ENCODE results near the gene ADGRV1.
"Not testable (repeated sequence)": the region's sequence is repeated elsewhere in the genome, so short reads cannot be mapped to it uniquely, and the experiment has no call there.

The ADGRV1 gene

DNA sequence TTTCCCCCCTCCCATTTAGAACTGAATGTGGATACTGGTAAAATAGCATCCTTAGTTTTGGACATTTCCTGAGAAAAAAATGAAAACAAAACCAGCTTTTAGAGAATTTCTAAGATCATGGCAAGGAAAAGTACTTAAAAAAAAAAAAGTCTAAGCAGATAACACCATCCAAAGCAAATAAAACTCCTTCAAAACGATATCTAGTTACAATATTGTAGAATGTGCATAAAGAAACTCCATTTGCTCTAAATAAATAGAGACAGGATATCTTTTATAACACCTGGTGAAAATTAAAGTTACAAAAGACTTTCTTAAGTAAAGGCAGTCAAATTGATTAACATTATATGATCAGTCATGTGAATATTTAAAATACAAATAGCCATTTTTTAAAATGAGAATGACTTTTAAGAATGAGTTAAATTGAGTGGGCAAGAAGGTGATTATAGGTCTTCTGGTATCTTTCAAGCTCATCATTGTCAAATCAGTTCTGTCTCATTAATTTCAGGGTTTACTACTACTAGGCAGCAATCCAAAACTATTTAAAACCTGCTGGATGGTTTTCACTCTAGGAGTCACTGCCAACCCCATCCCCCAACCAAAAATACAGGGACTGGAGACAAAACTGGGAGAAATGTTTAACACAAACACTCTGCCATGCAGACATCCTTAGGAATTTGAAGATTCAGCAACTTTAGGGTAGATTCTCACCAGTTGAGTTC is 382.6 kb downstream of the ADGRV1 start:
- no peak for DNase-seq (ENCODE audit: low spot score)

DNA sequence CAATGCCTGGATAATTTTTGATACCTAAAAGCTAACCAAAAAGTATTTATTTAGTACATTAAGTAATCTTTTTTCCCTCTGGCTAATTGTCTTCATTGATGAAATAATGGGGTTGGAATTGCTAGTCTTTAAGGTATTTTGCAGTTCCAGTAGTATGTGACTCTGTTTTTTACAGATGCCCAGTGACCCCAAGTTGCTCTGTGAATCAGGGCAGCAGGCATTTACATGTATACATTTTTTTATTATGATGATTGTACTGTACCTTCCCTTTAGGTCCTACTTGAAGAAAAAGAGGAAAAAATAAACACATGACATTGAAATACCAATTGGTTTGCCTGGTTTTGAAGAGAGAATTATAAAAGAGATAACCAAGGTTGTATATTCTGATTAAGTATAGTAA is 385.5 kb downstream of the ADGRV1 start:
- DNase-seq (ENCODE audit: low spot score), result no peak

DNA sequence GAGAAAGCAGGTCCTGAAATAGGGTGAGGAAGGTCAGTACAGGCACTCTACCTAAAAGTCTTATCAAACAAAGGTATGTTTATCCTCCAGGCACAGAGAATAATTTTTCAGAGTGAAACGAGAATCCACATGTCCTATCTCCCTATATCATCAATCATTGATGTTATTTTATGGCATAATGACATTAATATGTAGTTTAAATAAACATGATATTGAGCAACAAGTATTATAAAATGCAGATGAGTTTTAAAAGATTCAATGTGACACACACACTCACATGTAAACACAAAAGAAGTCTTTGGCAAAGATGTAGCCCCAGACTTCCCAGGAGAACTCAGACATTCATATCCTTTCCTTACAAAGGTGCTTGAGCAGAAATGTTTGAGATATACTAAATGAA is 389.1 kb downstream of the ADGRV1 start:
- no peak for DNase-seq (ENCODE audit: low spot score)

DNA sequence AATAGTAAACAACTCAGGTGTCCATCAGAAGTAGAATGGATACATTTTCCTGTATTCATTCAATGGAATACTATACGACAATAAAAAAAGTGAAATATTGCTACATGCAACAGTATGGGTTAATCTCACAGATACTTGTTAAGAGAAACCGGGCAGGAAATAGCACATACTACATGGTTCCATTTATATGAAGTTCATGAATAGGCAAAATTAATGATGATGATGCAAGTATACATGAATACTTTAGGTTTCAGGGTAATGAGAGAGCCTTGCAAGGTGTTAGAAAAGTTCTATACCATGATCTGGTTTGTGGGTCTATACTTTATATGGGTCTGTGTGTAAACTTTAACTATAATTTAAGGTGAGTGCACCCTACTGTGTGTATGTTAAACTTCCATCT is 390.4 kb downstream of the ADGRV1 start:
- no peak for DNase-seq (ENCODE audit: low spot score)

DNA sequence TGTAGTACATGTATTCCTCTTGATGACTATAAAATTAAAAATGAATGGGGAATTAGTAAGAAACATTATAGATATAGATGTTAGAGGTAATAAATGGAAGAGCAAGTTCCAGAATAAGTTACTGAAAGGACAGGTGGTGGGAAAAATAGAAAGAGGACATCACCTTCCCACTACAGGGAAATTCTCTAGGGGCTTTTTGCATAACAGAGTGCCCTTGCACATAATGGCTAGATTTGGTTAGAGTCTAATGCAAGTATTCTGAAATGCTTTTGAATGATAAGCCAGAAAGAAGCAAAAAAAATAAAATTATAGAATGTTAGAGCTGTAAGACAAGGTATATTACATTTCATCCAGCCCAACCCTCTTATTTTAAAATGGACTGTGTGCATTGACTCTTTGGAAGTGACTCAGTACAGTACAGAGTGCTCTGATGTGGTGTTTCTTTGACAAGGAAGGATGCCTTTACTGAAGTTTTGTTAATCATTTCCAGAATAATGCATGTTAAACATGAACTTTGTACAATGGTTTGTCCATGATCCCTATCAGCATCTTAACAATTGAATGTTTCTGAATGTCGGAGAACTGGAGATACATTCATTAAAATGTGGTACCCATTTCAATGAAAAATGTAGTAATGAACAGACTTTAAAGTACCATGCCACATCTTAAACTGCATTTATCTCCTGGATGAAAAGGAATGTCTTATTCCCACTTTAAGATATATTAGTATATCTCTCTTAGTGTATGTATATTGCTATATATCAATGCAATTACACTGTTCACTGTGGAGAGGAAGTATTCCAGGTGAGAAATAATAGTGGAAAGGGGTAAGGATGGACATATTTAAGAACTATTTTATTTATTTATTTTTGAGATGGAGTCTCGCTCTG is 391.1 kb downstream of the ADGRV1 start:
- DNase-seq (ENCODE audit: low spot score), result no peak

DNA sequence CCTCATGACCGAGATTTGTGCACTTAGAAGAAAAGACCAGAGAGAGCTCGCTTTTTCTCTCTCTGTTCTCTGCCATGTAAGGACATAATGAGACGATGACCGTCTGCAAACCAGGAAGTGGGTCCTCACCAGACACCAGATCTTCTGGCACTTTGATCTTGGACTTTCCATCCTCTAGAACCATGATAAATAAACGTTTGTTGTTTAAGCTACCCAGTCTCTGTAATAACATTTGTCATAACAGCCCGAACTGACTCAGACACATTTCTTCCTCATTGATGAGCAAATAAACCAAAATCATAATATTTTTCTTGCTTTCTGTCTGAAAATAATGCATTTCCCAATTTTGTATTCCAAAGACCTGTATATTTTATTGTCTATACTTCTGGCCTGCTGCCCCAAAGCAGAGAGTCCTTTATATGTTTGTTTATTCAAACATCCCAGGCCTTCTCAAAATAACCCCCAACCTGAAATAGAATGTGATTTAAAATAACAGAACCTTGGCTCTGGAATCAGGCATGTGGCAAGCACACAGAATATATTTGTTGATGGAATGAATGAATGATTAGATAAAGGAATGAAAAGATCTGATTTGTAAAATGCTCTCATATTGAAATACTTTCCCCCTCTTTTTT is 396.5 kb downstream of the ADGRV1 start:
- DNase-seq (ENCODE audit: low spot score), result no peak

DNA sequence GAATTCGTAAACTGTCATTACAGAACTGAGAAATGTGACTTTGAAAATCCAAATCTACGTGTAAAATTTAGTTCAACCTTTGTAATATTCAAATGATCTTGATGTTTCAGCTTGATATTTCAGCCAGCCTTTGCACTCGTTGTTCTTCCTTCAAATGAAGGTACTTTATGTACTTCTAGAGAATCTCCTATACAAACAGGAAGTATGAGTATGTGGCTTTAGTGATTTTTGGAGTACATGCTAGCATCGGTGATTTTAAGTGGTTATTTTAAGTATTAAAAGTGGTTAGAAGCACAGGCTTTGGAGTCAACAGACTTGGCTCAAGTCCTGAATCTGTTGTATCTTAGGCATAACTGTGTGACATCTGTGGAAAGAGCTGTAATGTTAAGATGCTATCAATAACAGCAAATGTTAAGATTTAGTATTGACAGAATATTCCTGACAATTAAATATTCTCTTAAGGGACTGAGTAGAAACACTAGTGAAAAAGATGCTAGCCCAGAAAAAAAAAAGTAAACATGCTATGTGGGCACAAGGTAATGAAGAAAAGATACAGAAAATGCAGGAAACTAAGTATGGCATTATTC is 398.0 kb downstream of the ADGRV1 start:
- DNase-seq (ENCODE audit: low spot score), result no peak

DNA sequence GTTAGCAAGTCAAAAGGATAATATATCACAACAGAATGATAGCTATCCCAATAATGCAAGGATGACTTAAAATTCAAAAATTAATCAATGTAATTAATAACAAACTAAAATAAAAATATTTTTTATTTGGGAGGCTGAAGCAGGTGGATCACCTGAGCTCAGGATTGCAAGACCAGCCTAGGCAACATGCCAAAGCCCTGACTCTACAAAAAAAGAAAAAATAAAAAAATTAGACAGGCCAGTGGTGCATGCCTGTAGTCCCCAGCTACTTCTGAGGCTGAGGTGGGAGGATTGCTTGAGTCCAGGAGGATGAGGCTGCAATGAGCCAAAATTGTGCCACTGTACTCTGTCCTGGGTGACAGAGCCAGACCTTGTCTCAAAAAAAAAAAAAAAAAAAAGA is 399.3 kb downstream of the ADGRV1 start:
- DNase-seq (ENCODE audit: low spot score), result no peak

DNA sequence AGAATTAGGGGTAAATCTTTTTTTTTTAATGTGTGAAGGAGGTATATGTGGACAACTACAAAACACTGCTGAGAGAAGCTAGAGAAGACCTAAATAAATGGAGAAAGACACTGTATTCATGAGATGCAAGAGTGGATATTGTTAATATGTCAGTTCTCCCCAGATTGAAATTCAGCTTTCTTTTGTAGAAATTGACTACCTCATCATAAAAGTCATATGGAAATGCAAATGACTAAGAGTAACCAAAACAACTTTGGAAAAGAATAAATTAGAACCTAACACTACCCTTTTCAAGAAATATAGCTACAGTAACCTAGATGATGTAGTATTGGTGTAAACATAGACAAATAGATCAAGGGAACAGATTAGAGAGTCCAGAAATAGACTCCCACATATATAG is 400.7 kb downstream of the ADGRV1 start:
- DNase-seq (ENCODE audit: low spot score), result no peak

DNA sequence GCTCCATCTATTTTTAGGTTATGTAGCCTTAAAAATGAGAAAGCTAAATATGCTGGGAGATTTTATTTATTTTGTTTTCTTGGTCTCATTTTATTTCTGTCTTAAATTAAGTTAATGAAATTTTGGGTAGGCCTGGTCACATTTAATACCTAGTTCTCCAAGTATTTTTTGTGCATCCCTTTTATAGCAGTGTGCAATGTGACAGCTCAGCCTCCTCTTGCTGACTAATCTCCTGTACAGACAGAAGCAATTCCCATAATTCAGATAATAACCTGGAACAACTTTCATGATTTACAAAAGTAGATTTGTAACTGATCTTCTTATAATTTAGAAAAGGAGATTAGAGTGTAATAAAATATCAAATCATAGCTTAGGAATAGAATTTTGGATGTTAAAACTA is 403.9 kb downstream of the ADGRV1 start:
- no peak for DNase-seq (ENCODE audit: low spot score)

DNA sequence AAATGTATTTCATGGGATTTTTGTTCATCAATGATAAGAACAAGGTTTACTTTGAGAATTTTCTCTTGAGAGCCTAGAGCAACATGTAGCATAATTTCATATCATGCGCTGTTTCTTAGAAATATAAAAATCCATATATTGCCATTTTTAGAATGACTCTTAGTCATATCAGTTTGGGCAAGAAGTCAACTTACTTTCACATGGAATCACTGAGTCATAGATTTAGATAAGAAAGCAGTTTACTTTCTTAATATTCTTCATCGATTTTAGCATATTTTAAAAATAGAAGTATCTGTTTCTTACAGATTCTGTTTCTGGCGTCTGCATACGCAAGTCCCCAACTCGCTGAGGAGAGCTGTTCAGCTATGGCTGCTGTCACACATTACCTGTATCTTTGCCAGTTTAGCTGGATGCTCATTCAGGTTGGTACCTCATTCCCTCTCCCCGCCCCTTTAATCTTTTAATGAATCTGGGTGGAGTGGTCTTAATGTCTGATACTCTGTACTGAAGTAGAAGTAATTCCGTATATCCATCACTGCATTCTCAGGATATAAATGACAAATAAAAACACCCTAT is 406.6 kb downstream of the ADGRV1 start:
- no peak for DNase-seq (ENCODE audit: low spot score)

DNA sequence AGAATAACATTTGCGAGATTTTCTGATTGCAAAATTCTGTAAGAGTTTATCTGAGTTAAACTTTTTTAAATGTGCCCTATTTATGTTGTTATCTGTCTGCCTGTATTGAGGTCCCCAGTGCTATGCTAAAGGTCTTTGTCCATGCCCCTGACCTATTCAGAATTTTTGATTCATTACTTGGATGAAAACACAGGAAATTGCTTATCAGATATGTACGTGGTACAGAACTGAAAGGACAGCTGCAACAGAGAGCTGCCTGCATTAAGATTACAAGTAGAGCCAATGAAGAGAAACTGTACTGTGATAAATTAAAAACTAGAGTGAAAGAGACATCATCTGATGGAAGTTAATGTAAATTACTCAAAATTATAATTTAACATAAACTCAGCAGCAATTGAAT is 408.8 kb downstream of the ADGRV1 start:
- DNase-seq (ENCODE audit: low spot score), result peak; percentile 32

DNA sequence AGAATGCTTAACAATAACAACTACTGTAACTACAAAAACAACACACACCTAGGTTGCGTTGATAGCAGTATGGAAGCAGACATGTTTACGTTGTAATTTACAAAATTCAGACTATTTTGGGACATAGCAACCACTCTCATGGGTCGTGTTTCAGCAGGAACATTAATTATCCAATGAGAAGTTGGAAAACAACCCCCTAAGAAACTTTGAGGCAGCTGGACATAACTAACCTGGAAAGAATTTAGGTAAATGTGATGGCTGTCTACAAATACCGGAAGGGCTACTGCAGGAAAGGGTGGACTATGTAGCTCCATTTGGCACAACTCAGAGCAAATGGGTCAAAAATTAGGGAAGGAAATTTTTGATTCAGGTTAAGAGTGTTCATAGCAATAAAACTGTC is 409.3 kb downstream of the ADGRV1 start:
- DNase-seq (ENCODE audit: low spot score), result no peak

DNA sequence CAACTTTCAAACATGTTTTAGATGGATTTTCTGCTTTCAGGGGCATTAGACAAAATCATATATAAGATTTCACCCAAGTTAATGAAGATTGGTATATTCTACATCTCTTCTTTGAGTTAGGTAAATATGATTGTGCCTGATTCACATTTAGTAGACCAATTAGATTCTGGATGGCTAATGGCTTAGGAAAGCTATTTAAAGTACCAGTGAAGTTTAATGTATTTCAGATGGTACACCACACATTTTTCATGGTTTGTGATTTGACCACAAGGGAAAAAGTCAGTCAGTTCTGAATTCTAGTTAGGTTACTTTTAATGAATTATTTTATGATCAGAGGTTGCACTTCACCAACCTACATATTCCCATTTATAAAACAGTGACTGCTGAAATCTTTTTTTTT is 409.7 kb downstream of the ADGRV1 start:
- DNase-seq (ENCODE audit: low spot score), result no peak

DNA sequence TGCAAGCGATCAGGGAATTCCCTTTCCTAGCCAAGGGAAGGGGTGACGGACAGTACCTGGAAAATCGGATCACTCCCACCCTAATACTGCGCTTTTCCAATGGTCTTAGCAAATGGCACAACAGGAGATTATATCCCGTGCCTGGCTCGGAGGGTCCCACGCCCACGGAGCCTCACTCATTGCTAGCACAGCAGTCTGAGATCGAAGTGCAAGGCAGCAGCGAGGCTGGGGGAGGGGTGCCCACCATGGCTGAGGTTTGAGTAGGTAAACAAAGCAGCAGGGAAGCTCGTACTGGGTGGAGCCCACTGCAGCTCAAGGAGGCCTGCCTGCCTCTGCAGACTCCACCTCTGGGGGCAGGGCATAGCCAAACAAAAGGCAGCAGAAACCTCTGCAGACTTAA is 411.3 kb downstream of the ADGRV1 start:
- not testable (repeated sequence) for DNase-seq (ENCODE audit: low spot score)

DNA sequence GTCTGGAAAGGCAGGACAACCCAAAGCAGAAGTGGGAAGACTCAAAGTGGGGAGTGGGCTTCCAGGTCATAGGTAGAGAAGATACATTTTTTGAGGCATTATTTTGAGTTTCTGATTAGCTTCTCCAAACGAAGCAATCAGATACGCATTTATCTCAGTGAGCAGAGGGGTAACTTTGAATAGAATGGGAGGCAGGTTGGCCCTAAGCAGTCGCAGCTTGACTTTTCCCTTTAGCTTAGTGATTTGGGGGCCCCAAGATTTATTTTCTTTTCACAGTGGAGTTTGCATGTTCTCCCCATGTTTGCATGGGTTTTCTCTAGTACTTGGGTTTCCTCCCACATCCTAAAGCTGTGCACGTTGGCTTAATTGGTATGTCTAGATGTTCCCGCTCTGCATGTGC is 422.6 kb downstream of the ADGRV1 start:
- DNase-seq (ENCODE audit: low spot score), result no peak

DNA sequence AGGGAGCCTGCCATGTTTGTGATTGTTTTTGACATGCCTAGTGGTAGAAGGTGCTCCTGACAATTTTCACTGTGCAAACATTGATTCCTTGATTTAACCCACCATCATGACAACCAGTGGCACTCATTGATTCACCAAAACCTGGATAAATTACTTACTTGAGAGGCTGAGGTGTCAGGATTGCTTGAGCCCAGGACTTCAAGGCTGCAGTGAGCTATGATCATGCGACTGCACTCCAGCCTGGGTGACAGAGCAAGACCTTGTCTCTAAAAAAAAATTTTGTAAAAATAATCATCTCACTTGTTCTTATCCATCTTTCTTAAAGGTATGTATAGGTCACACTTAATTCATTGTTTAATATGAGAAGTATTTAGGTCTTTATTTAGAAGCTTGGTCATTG is 423.2 kb downstream of the ADGRV1 start:
- no peak for DNase-seq (ENCODE audit: low spot score)

DNA sequence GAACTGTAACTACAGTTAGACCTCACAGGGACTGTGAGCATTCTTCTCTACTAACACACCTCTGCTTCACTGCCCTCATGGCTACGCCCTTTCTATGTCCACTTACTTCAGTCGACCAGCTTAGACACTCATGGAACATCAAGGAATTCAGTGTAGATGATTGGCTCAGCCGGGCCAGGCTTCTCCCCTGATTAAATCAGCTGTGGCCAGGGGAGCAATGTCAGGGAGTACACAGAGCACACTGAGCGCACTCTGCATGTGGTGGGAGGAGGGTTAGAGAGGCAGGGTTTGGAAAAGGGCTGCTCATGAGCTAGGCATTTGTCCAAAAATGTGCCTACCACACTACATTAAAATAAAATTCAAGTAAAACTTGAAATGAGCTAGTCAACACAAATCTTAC is 424.0 kb downstream of the ADGRV1 start:
- DNase-seq (ENCODE audit: low spot score), result peak; percentile 86

DNA sequence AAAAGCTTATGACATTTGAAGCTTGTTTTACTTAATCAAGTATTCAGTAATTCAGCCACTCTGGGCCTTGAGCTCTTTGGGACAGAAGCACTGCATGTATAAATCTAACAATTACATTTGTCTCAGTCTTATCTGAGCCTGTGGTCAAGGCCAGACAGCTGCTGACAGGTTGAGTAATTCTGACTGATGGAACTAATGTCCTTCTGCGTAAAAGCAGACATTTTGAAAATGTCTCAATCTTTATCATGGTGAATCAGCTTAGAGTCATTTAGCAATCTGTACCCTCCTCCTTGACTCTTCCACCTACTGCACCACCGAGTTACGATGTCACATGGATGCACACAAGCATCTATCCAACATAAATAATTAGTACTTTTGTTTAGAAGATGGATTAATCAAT is 424.6 kb downstream of the ADGRV1 start:
- peak; percentile 94 for DNase-seq (ENCODE audit: low spot score)

DNA sequence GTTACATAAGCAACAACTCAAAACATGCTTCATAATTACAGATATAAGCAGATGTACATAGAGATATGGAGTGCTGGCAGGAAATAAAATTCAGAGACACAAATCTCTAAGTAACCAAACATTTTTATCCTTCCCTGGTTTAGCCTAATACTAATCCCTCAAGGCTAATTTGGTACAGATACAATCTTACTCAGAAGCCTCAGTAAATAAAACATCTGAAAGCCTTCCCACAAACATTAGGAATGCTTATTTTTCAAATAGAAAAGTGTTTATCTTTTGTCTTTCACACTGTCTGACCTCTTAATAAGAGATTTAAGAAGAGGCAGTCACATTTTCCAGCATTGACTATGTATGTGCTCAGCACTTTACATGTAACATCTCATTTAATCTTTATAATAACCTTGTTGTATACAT is 425.1 kb downstream of the ADGRV1 start:
- no peak for DNase-seq (ENCODE audit: low spot score)

DNA sequence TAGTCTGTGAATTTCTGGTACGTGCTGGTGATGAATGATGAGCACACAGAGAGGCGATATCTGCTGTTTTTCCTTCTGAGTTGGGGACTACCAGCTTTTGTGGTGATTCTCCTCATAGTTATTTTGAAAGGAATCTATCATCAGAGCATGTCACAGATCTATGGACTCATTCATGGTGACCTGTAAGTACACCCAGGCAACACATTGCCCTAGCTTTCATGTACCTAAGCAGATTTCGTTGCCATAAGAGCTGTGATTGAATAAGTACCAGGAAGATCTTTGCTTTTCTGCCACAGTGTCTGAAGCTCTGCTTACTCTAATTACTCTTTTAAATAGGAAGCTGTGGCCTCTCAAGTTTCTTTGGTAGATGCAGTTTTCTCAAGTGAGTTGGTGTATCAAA is 426.7 kb downstream of the ADGRV1 start:
- peak; percentile 55 for DNase-seq (ENCODE audit: low spot score)

DNA sequence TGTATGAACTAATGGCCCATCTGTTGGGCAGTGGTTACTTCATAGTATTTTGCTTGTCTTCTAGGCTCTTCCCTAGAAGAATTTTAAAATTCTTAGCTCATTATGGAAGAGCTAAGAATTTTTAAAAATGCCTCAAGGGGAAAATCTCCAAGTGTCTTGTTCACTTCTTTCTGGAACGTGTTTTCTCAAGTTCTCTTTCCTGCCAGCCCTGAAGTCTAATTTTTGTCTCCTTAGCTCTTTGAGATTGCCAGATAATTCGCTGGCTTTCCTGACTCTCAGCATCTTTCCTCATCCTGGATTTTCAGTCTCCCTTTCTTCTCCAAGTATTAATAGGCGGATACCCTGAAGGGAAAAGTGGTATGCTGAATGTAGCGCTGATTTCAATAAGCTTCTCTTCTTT is 429.1 kb downstream of the ADGRV1 start:
- no peak for DNase-seq (ENCODE audit: low spot score)

Measured in SK-N-DZ (cell line).